ENCODE measurements around the gene GSC. TPM values are rescaled to one million over a fixed set of nuclear protein-coding genes. Genes with fewer than 3 reads are reported as not detected.
"Not testable (repeated sequence)": the region's sequence is repeated elsewhere in the genome, so short reads cannot be mapped to it uniquely, and the experiment has no call there.

The GSC gene
- total RNA-seq, 4 donors from 2014 or later = not detected

DNA sequence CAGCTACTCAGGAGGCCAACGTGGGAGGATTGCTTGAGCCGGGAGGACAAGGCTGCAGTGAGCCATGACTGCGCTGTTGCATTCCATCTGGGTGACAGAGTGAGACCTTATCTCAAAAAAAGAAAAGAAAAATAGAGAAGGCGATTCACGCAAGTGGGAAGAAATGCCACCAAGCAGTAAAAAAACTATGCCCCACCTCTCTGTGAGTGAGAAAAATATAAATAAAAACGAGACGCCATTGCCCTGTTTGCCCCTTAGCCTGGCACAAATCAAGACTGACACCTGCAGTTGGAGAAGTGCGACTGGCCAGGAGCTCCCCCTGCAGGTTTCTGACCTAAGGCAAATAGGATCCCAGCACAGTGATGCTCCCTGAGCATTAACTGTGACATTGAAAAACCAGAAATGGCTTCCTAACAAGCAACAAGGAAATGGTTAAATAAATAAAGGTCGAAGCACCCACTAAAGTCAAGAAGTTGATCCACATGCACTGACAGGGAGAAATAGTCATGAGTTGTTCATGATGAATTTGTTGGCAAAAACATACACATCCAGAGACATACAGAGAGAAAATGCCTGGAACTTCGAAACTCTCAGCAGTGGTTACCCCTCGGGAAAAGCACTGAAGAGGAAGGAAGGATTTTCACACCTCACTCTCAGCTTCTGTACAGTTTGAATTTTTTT, 21.1 kb downstream of the GSC start:
- no peak for TF ChIP-seq POLR2A (IDR thresholded peaks at IDR 0.05)
- TF ChIP-seq, protein P1, sequence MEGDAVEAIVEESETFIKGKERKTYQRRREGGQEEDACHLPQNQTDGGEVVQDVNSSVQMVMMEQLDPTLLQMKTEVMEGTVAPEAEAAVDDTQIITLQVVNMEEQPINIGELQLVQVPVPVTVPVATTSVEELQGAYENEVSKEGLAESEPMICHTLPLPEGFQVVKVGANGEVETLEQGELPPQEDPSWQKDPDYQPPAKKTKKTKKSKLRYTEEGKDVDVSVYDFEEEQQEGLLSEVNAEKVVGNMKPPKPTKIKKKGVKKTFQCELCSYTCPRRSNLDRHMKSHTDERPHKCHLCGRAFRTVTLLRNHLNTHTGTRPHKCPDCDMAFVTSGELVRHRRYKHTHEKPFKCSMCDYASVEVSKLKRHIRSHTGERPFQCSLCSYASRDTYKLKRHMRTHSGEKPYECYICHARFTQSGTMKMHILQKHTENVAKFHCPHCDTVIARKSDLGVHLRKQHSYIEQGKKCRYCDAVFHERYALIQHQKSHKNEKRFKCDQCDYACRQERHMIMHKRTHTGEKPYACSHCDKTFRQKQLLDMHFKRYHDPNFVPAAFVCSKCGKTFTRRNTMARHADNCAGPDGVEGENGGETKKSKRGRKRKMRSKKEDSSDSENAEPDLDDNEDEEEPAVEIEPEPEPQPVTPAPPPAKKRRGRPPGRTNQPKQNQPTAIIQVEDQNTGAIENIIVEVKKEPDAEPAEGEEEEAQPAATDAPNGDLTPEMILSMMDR (IDR thresholded peaks at IDR 0.05) = peak in 2 of 6 experiments; percentile 27 to 33
- no peak for DNase-seq
- no peaks in the 10 kb centered on the region for H3K4me1 ChIP-seq

DNA sequence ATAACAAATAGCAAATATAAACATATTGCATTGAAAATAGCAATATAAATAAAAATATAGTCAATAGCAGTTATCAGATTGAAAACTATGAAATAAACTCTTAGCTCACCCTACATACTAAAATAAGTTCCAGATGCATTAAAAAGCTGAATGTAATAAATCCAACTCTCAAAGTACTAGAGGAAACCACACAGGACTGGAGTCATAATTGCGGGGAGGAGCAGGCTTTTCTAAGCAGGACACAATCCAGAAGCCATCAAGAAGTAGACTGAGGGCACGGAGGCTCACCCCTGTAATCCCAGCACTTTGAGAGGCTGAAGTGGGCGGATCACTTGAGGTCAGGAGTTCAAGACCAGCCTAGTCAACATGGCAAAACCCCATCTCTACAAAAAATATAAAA, 22.2 kb downstream of the GSC start:
- Histone ChIP-seq H3K9me3 (no peaks in the 10 kb centered on the region), H3K27ac (no peak overlapping the region), H3K36me3 (no peaks in the 10 kb centered on the region), H3K27me3 (no peaks in the 10 kb centered on the region), H3K4me3 (no peak overlapping the region), H3K4me1 (no peaks in the 10 kb centered on the region)
- no peak for TF ChIP-seq POLR2A (IDR thresholded peaks at IDR 0.05)
- TF ChIP-seq, protein P1 (IDR thresholded peaks at IDR 0.05) = no peak
- no peak for DNase-seq

More for the DNA sequence above, 21.1 kb downstream of the GSC start:
- no peak overlapping the region for H3K4me3 ChIP-seq
- no peaks in the 10 kb centered on the region for H3K27me3 ChIP-seq
- no peak overlapping the region for H3K27ac ChIP-seq
- no peaks in the 10 kb centered on the region for H3K9me3 ChIP-seq
- no peaks in the 10 kb centered on the region for H3K36me3 ChIP-seq

DNA sequence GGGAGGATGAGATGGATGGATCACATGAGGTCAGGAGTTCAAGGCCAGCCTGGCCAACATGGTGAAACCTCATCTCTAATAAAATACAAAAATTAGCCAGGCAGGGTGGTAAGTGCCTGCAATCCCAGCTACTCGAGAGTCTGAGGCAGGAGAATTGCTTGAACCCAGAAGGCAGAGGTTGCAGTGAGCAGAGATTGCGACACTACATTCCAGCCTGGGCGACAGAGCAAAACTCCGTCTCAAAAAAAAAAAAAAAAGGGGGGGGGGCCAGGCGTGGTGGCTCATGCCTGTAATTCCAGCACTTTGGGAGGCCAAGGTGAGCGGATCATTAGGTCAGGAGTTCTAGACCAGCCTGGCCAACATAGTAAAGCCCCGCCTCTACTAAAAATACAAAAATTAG, 22.8 kb downstream of the GSC start:
- not testable (repeated sequence) for H3K4me1 ChIP-seq, H3K27me3 ChIP-seq, H3K27ac ChIP-seq, H3K9me3 ChIP-seq, H3K4me3 ChIP-seq, H3K36me3 ChIP-seq, DNase-seq

DNA sequence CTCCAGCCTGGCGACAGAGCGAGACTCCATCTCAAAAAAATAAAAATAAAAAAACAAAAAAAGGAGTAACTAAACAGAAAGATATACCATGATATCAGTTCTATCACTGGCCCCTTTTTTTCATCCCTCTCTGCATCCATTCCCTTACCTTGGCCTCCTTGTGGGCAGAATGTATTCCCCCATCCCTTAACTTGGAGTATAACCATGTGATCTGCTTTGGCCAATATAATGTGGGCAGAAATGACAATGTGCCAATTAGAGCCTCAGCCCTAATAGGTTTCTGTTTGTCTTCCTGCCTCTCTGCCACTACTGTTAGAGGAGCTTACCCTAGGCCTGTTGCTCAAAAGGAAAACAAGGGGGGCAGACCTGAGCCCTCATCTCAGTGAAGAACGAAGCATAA, 23.8 kb downstream of the GSC start:
- H3K9me3 ChIP-seq = no peaks in the 10 kb centered on the region
- H3K4me1 ChIP-seq = no peaks in the 10 kb centered on the region
- H3K27me3 ChIP-seq = no peaks in the 10 kb centered on the region
- no peak for DNase-seq
- H3K4me3 ChIP-seq = no peak overlapping the region
- no peaks in the 10 kb centered on the region for H3K36me3 ChIP-seq
- no peak overlapping the region for H3K27ac ChIP-seq
- no peak for TF ChIP-seq POLR2A (IDR thresholded peaks at IDR 0.05)
- TF ChIP-seq, protein P1 (IDR thresholded peaks at IDR 0.05) = no peak

DNA sequence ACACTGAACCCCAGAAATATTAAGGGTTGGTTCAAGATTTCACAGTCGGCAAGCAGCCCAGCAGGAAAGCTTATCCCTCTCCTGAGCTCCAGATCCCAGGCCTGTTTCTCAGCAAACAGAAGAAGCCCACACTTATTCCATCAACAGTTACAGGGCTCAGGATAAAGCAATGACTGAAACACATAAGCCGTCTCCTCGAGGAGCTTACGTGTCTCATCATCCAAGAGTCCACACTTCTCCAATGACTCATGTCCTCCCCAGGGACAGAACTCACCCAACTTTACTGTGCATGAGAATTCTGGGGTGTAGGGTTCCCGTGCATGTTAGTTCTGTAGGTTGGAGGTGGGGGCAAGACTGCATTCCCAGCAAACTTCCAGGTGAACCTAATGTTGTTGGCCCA, 31.2 kb downstream of the GSC start:
- DNase-seq = no peak
- Histone ChIP-seq H3K4me1 (no peaks in the 10 kb centered on the region), H3K4me3 (no peak overlapping the region), H3K27me3 (no peaks in the 10 kb centered on the region), H3K9me3 (no peaks in the 10 kb centered on the region), H3K36me3 (no peaks in the 10 kb centered on the region), H3K27ac (no peak overlapping the region)
- TF ChIP-seq POLR2A (IDR thresholded peaks at IDR 0.05) = no peak
- TF ChIP-seq, protein P1 (IDR thresholded peaks at IDR 0.05) = no peak

DNA sequence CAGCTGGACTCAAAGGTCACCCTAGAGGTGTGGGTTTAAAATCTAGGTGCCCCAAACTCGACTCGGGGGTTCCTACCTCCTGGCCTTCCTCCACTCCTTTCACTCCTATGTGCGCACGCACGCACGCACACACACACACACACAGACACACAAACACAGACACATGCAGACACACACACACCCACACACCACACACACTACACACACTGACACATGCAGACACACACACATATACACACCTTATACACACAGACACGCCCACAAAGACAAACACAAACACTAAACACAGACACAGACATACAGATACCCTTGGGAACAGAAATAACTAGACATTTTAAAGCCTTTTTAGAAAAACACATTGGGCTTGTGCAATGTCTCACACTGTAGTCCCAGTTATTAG, 31.8 kb downstream of the GSC start:
- no peak overlapping the region for H3K4me3 ChIP-seq
- TF ChIP-seq, protein P1 (IDR thresholded peaks at IDR 0.05) = no peak
- TF ChIP-seq POLR2A (IDR thresholded peaks at IDR 0.05) = no peak
- no peaks in the 10 kb centered on the region for H3K27me3 ChIP-seq
- H3K36me3 ChIP-seq = no peaks in the 10 kb centered on the region
- no peaks in the 10 kb centered on the region for H3K4me1 ChIP-seq
- no peaks in the 10 kb centered on the region for H3K9me3 ChIP-seq
- no peak for DNase-seq
- no peak overlapping the region for H3K27ac ChIP-seq
